ENCODE results near the gene CFI. TPM values are rescaled to one million over a fixed set of nuclear protein-coding genes. Genes with fewer than 3 reads are reported as not detected.

The CFI gene
- total and polyA plus RNA-seq, 2 of the 8 experiments (the other 6 are each of a cell fraction or from before 2014, with no cell fraction given) = not detected

- Histone ChIP-seq H4K5ac (ENCODE audit: insufficient read length, low read depth, low read length) (peak overlapping the region; percentile 19), H3K23ac (ENCODE audit: insufficient read length) (no peak overlapping the region), H3K9ac (replicated peaks in 1 of 4; ENCODE audit: extremely low read depth in 1 of 4, low read depth in 3 of 4, low read length in 3 of 4) (peak overlapping the region; percentile 38 to 78 (median 62)), H3K4me2 (ENCODE audit: insufficient read depth in 1 of 2, low read depth in 2 of 2, low read length in 2 of 2) (peak overlapping the region; percentile 56 to 89), H4K20me1 (replicated peaks in 1 of 2; ENCODE audit: control insufficient read depth in 1 of 2, insufficient read depth in 2 of 2, low read length in 2 of 2) (no peaks in the 10 kb centered on the region), H3K9me3 (ENCODE audit: insufficient read depth in 2 of 2, low read depth in 1 of 2, low read length in 1 of 2) (no peaks in the 10 kb centered on the region), H3K36me3 (ENCODE audit: control insufficient read depth in 2 of 4, insufficient read depth in 4 of 4, low read length in 3 of 4) (no peaks in the 10 kb centered on the region), H3K18ac (ENCODE audit: extremely low read depth, low read length) (peak overlapping the region; percentile 73), H4K91ac (replicated peaks; ENCODE audit: insufficient read length, low read length) (no peak overlapping the region), H3K14ac (ENCODE audit: insufficient read length) (no peak overlapping the region), H2BK120ac (replicated peaks; ENCODE audit: low read depth, low read length) (no peak overlapping the region), H3K4me1 (replicated peaks in 1 of 4; ENCODE audit: control insufficient read depth in 3 of 4, insufficient read depth in 4 of 4, low read length in 3 of 4) (peaks cover 0 to 3% (median 0%) of the 10 kb centered on the region in 4 experiments; a peak in 1 of 7 replicates), H3K4me3 (ENCODE audit: extremely low read depth in 1 of 4, insufficient read depth in 2 of 4, low read depth in 3 of 4, low read length in 4 of 4) (peak overlapping the region; percentile 40 to 92 (median 80)), H4K8ac (ENCODE audit: extremely low read depth, insufficient read depth, low read length) (no peak overlapping the region; the same call in 1 of the 2 replicates), H3K79me1 (ENCODE audit: low read depth, low read length) (peaks cover 4% of the 10 kb centered on the region), H3K27me3 (replicated peaks in 1 of 4; ENCODE audit: control insufficient read depth in 3 of 4, extremely low read depth in 1 of 4, insufficient read depth in 3 of 4, low read length in 3 of 4) (no peaks in the 10 kb centered on the region), H2AFZ (ENCODE audit: low read length) (peak overlapping the region; percentile 81), H3K27ac (ENCODE audit: low read depth, low read length) (peak overlapping the region; percentile 68), H3K4ac (replicated peaks; ENCODE audit: insufficient read length, low read depth, low read length) (no peak overlapping the region), H3K23me2 (ENCODE audit: low read depth, low read length) (peaks cover 6% of the 10 kb centered on the region), H3K79me2 (ENCODE audit: control insufficient read depth in 1 of 2, insufficient read depth in 2 of 2, low read length in 2 of 2) (peaks cover 5 to 32% of the 10 kb centered on the region in 2 experiments; a peak in 3 of 4 replicates), H2BK12ac (ENCODE audit: low read depth, low read length) (peak overlapping the region; percentile 44; the same call in 1 of the 2 replicates), H2AK5ac (ENCODE audit: low read depth, low read length) (no peak overlapping the region), H2BK20ac (ENCODE audit: low read length) (peak overlapping the region; percentile 13; the same call in 1 of the 2 replicates), H2BK15ac (ENCODE audit: low read length) (no peak overlapping the region), H3K56ac (replicated peaks; ENCODE audit: insufficient read length, low read depth, low read length) (no peak overlapping the region), H2BK5ac (ENCODE audit: low read depth, low read length) (peak overlapping the region; percentile 92)
- 54% methylated on average over 21 of the region's 21 CpGs; no CpG with 5 or more reads in 1 of the 2 experiments for WGBS, 2 experiments (ENCODE audit: extremely low coverage in 1 of 2, insufficient coverage in 1 of 2, insufficient read length in 1 of 2, insufficient replicate concordance in 2 of 2, low coverage in 1 of 2, low lambda C conversion rate in 2 of 2, missing lambda C conversion rate in 1 of 2)
- FAIRE-seq (no peak), DNase-seq (ENCODE audit: low read depth in 1 of 2, low spot score in 2 of 2) (no peak)
- CTCF ChIA-PET (ENCODE audit: partially characterized antibody) = interaction anchor here (0.6 to 1.4 kb wide), 6 partner anchors 12 to 292 kb away, joined by 3 to 6 read pairs (median 3); partner anchors contain the start of gene CASP6
- TF ChIP-seq BACH1 (IDR thresholded peaks at IDR 0.05; ENCODE audit: low read length) (no peak), JUND (IDR thresholded peaks at IDR 0.05; ENCODE audit: low read length) (0 out of 2 replicates have a peak, but pooled peaks have one; percentile 4), FOSL1 (IDR thresholded peaks at IDR 0.05; ENCODE audit: insufficient read depth, low read depth, low read length) (no peak), SIX5 (IDR thresholded peaks at IDR 0.05; ENCODE audit: low read depth, low read length) (no peak), HDAC6 (IDR thresholded peaks at IDR 0.05; ENCODE audit: low read depth, low read length) (no peak), EP300 (IDR thresholded peaks at IDR 0.05; ENCODE audit: borderline replicate concordance in 1 of 2, low read depth in 2 of 2, low read length in 2 of 2) (no peak), RNF2 (IDR thresholded peaks at IDR 0.05; ENCODE audit: borderline replicate concordance, low read depth, low read length, missing control alignments, poor library complexity, severe bottlenecking) (no peak), CREB1 (IDR thresholded peaks at IDR 0.05) (peak; percentile 41; the same call in 1 of the 2 replicates)
- POLR2A ChIA-PET (ENCODE audit: partially characterized antibody) = interaction anchor here (0.6 to 2.4 kb wide), 5 partner anchors 13 to 91 kb away, joined by 3 to 12 read pairs (median 8); partner anchors contain the start of gene GAR1
These were observed 70.9 kb downstream of the CFI start for GRCh38 chr4:109730619-109731545.

Data from H1 (cell line).